ENCODE data around the gene HOXC12. TPM values are rescaled to one million over a fixed set of nuclear protein-coding genes. Genes with fewer than 3 reads are reported as not detected.

The HOXC12 gene
- total RNA-seq, 2 donors from 2014 or later: not detected

- DNase-seq (ENCODE audit: low spot score) (no peak), ATAC-seq (no peak)
- Mint-ChIP-seq H3K27ac (no peak overlapping the region), H3K36me3 (no peaks in the 10 kb centered on the region), H3K4me3 (no peak overlapping the region), H3K27me3 (peaks cover 58 to 84% of the 10 kb centered on the region in 2 donors), H3K4me1 (ENCODE audit: low read depth in 2 of 2) (peaks cover 22 to 23% of the 10 kb centered on the region in 2 donors), H3K9me3 (no peaks in the 10 kb centered on the region)
Measured at GRCh38 chr12:54008260-54008552, 53.5 kb downstream of the HOXC12 start.

Other genes with a start within 250 kb of the HOXC12 start
- gene CALCOCO1, start 227.5 kb upstream of the HOXC12 start, total RNA-seq: 10 to 100 TPM; 39.0 to 79.8 TPM
- gene CISTR, start 202.9 kb upstream of the HOXC12 start, total RNA-seq: not detected
- not detected for gene HOXC13, start 16.1 kb upstream of the HOXC12 start, total RNA-seq
- gene HOXC11, start 18.2 kb downstream of the HOXC12 start, total RNA-seq: not detected
- gene HOTAIR, start 20.1 kb downstream of the HOXC12 start, total RNA-seq: not detected
- gene HOXC10, start 30.2 kb downstream of the HOXC12 start, total RNA-seq: not detected
- not detected for gene HOXC9, start 45.3 kb downstream of the HOXC12 start, total RNA-seq
- gene HOXC8, start 54.1 kb downstream of the HOXC12 start, total RNA-seq: not detected
- gene HOXC6, start 73.5 kb downstream of the HOXC12 start, total RNA-seq: not detected
- not detected for gene HOXC5, start 78.1 kb downstream of the HOXC12 start, total RNA-seq
- gene HOXC4, start 98.9 kb downstream of the HOXC12 start, total RNA-seq: 1 to 10 TPM; 1.3 to 2.3 TPM
- gene SMUG1, start 234.1 kb downstream of the HOXC12 start, total RNA-seq: 10 to 100 TPM; 25.2 to 25.3 TPM

Measured in natural killer cell treated with Interleukin-12 subunit alpha and Interleukin-12 subunit beta and Interleukin-15 and Interleukin-18, amount 100 ng/mL, for 72 hours (primary cell).